Neural cell (in vitro differentiated cells): ENCODE results near the gene RGL4. TPM values are rescaled to one million over a fixed set of nuclear protein-coding genes. Genes with fewer than 3 reads are reported as not detected.

ENCODE experiments used
- H2AFZ ChIP-seq: fragments of 200-600, 300-800 bp; sonication (generic), shearing (Covaris generic); 2 replicates; pipeline ENCODE4 v1.6.0; 2014; ENCODE audit warnings: low read depth, mild to moderate bottlenecking, antibody characterized with exemption, low read length, moderate library complexity
- H3F3A ChIP-seq: fragments of 200-600 bp; shearing (Covaris generic); 2 replicates; pipeline ENCODE4 v1.6.1; 2016; ENCODE audit warnings: mild to moderate bottlenecking, moderate library complexity, mixed read lengths, antibody characterized with exemption, low read length; ENCODE audit not compliant: insufficient read depth, poor library complexity, severe bottlenecking
- H3K27ac ChIP-seq: fragments of 200-600, 300-800 bp; sonication (generic), shearing (Covaris generic); 2 replicates; pipeline ENCODE4 v1.5.1; 2014; ENCODE audit warnings: mild to moderate bottlenecking, low read length, moderate library complexity
- H3K27me3 ChIP-seq: fragments of 300-800, 200-600 bp; sonication (generic), shearing (Covaris generic); 2 replicates; pipeline ENCODE4 v1.6.0; 2014; ENCODE audit warnings: mild to moderate bottlenecking, low read depth, low read length, moderate library complexity; ENCODE audit not compliant: insufficient read depth
- H3K36me3 ChIP-seq: fragments of 300-800, 200-600 bp; sonication (generic), shearing (Covaris generic); 2 replicates; pipeline ENCODE4 v1.5.1; 2014; ENCODE audit warnings: mild to moderate bottlenecking, antibody characterized with exemption, low read length, moderate library complexity; ENCODE audit not compliant: insufficient read depth
- H3K4me2 ChIP-seq: fragments of 300-800, 200-600 bp; sonication (generic), shearing (Covaris generic); 2 replicates; pipeline ENCODE4 v1.6.0; 2014; ENCODE audit warnings: mild to moderate bottlenecking, low read length
- H3K4me3 ChIP-seq: fragments of 300-800, 200-600 bp; sonication (generic), shearing (Covaris generic); 2 replicates; pipeline ENCODE4 v1.5.1; 2014; ENCODE audit warnings: mild to moderate bottlenecking, low read length, moderate library complexity
- H3K79me2 ChIP-seq: fragments of 200-600 bp; shearing (Covaris generic); replicated peaks from 2 replicates; pipeline ENCODE4 v1.6.0; 2014; ENCODE audit warnings: mild to moderate bottlenecking, low read length, moderate library complexity; ENCODE audit not compliant: insufficient read depth
- H3K9ac ChIP-seq: fragments of 300-800, 200-600 bp; sonication (generic), shearing (Covaris generic); 2 replicates; pipeline ENCODE4 v1.6.1; 2016; ENCODE audit warnings: mild to moderate bottlenecking, low read length, mixed read lengths
- H3K9me2 ChIP-seq: fragments of 200-600 bp; shearing (Covaris generic); 2 replicates; pipeline ENCODE4 v1.6.1; 2016; ENCODE audit warnings: mild to moderate bottlenecking, low read length, mixed read lengths; ENCODE audit not compliant: insufficient read depth
- H3K9me3 ChIP-seq: fragments of 200-600, 300-800 bp; sonication (generic), shearing (Covaris generic); 2 replicates; pipeline ENCODE4 v1.6.1; 2016; ENCODE audit warnings: mild to moderate bottlenecking, mixed run types, low read length, moderate library complexity, mixed read lengths
- H4K20me1 ChIP-seq: fragments of 200-600 bp; shearing (Covaris generic); 2 replicates; pipeline ENCODE4 v1.6.1; 2016; ENCODE audit warnings: mild to moderate bottlenecking, mixed run types; ENCODE audit not compliant: insufficient read depth
- EP300 ChIP-seq: fragments of 450-650 bp; conservative IDR thresholded peaks from 2 replicates; pipeline ENCODE4 v1.6.1; 2014; ENCODE audit warnings: antibody characterized with exemption, mild to moderate bottlenecking, moderate library complexity; ENCODE audit not compliant: poor library complexity, severe bottlenecking
- EZH2 ChIP-seq: fragments of 200-600, 300-800 bp; shearing (Covaris generic), sonication (generic); IDR thresholded peaks from 2 replicates; pipeline ENCODE4 v1.6.1; 2014; ENCODE audit warnings: antibody characterized with exemption, low read length, borderline replicate concordance, mild to moderate bottlenecking; ENCODE audit not compliant: insufficient read depth, poor library complexity, severe bottlenecking
- MXI1 ChIP-seq: fragments of 450-650 bp; conservative IDR thresholded peaks from 2 replicates; pipeline ENCODE4 v1.6.1; 2014; ENCODE audit warnings: antibody characterized with exemption, mild to moderate bottlenecking; ENCODE audit not compliant: poor library complexity, severe bottlenecking
- POLR2AphosphoS5 ChIP-seq: IDR thresholded peaks from 2 replicates; pipeline ENCODE4 v1.6.1; 2012
- RAD21 ChIP-seq: fragments of 450-650 bp; conservative IDR thresholded peaks from 2 replicates; pipeline ENCODE4 v1.6.1; 2014; ENCODE audit warnings: antibody characterized with exemption, mild to moderate bottlenecking, moderate library complexity
- SMC3 ChIP-seq: fragments of 450-650 bp; conservative IDR thresholded peaks from 2 replicates; pipeline ENCODE4 v1.6.1; 2014; ENCODE audit warnings: antibody characterized with exemption, mild to moderate bottlenecking, moderate library complexity; ENCODE audit not compliant: poor library complexity
- TAF1 ChIP-seq: IDR thresholded peaks from 2 replicates; pipeline ENCODE4 v1.6.1; 2012; ENCODE audit warnings: low read depth
- polyA plus RNA-seq: library from polyadenylated mRNA; depleted of rRNA; stranded (reverse); fragments of >200 nt; gene quantifications from 2 replicates; pipeline ENCODE4 v1.2.3, GENCODE V29; 2014
- TF ChIP-seq, protein P1 (sequence below): IDR thresholded peaks from 2 replicates; pipeline ENCODE4 v1.6.1; 2012; ENCODE audit warnings: borderline replicate concordance
- TF ChIP-seq, protein P2 (sequence below): fragments of 450-650 bp; IDR thresholded peaks from 2 replicates; pipeline ENCODE4 v1.5.1; 2014; ENCODE audit warnings: antibody characterized with exemption, mild to moderate bottlenecking, moderate library complexity; ENCODE audit not compliant: poor library complexity, severe bottlenecking

Gene RGL4
- polyA plus RNA-seq, 1 donor from 2014 or later = not detected

DNA sequence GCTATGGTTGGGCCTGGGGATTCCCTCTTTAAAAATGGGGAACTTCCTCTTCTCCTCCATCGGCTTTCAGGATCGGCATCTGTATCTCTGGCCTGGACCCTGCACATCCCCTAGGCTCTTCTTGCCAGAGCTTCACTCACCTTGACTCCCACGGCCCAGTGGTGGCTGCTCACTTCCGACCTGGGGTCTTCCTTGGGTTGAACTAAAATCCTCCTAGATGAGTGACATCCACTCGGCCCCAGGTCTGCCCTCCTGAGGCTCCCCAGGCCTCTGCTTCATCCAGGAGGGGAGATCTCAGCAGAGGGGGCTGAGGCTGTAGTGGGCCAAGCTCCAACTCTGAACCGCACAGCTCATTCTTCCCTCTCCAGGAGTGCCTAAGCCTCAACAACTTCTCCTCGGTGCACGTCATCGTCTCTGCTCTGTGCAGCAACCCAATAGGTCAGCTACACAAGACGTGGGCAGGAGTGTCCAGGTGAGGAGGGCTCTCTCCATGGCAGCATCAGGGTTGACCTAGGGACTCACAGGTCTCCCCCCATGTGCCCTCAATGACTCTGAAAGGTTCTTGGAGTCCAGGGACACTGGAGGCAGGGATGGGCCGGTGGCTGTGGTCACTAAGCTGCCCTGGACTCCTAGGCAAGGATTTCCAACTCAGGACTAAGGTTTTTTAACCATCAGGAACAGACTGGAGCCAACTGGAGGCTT, 3.3 kb downstream of the RGL4 start:
- Histone ChIP-seq H3K9me2 (no peaks in the 10 kb centered on the region), H3K27me3 (no peaks in the 10 kb centered on the region), H3K27ac (no peak overlapping the region), H3K79me2 (no peaks in the 10 kb centered on the region), H3K9me3 (no peaks in the 10 kb centered on the region), H2AFZ (no peak overlapping the region), H3K9ac (no peak overlapping the region), H3F3A (no peaks in the 10 kb centered on the region), H4K20me1 (no peaks in the 10 kb centered on the region), H3K4me3 (no peak overlapping the region), H3K36me3 (peaks cover 4% of the 10 kb centered on the region), H3K4me2 (no peak overlapping the region)
- TF ChIP-seq POLR2AphosphoS5 (no peak), TAF1 (no peak), EZH2 (no peak), RAD21 (no peak), MXI1 (no peak), EP300 (no peak)
- TF ChIP-seq, protein P1, sequence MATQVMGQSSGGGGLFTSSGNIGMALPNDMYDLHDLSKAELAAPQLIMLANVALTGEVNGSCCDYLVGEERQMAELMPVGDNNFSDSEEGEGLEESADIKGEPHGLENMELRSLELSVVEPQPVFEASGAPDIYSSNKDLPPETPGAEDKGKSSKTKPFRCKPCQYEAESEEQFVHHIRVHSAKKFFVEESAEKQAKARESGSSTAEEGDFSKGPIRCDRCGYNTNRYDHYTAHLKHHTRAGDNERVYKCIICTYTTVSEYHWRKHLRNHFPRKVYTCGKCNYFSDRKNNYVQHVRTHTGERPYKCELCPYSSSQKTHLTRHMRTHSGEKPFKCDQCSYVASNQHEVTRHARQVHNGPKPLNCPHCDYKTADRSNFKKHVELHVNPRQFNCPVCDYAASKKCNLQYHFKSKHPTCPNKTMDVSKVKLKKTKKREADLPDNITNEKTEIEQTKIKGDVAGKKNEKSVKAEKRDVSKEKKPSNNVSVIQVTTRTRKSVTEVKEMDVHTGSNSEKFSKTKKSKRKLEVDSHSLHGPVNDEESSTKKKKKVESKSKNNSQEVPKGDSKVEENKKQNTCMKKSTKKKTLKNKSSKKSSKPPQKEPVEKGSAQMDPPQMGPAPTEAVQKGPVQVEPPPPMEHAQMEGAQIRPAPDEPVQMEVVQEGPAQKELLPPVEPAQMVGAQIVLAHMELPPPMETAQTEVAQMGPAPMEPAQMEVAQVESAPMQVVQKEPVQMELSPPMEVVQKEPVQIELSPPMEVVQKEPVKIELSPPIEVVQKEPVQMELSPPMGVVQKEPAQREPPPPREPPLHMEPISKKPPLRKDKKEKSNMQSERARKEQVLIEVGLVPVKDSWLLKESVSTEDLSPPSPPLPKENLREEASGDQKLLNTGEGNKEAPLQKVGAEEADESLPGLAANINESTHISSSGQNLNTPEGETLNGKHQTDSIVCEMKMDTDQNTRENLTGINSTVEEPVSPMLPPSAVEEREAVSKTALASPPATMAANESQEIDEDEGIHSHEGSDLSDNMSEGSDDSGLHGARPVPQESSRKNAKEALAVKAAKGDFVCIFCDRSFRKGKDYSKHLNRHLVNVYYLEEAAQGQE = no peak

- Histone ChIP-seq H3K79me2 (no peaks in the 10 kb centered on the region), H3K9ac (no peak overlapping the region), H3K9me2 (no peaks in the 10 kb centered on the region), H3K9me3 (no peaks in the 10 kb centered on the region), H3F3A (no peaks in the 10 kb centered on the region), H2AFZ (no peak overlapping the region), H3K4me2 (no peak overlapping the region), H3K27me3 (no peaks in the 10 kb centered on the region), H3K36me3 (peaks cover 4% of the 10 kb centered on the region), H3K27ac (no peak overlapping the region), H3K4me3 (no peak overlapping the region), H4K20me1 (no peaks in the 10 kb centered on the region)
- TF ChIP-seq MXI1 (no peak), EZH2 (no peak), TAF1 (no peak), SMC3 (no peak)
- TF ChIP-seq, protein P2, sequence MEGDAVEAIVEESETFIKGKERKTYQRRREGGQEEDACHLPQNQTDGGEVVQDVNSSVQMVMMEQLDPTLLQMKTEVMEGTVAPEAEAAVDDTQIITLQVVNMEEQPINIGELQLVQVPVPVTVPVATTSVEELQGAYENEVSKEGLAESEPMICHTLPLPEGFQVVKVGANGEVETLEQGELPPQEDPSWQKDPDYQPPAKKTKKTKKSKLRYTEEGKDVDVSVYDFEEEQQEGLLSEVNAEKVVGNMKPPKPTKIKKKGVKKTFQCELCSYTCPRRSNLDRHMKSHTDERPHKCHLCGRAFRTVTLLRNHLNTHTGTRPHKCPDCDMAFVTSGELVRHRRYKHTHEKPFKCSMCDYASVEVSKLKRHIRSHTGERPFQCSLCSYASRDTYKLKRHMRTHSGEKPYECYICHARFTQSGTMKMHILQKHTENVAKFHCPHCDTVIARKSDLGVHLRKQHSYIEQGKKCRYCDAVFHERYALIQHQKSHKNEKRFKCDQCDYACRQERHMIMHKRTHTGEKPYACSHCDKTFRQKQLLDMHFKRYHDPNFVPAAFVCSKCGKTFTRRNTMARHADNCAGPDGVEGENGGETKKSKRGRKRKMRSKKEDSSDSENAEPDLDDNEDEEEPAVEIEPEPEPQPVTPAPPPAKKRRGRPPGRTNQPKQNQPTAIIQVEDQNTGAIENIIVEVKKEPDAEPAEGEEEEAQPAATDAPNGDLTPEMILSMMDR = no peak
These were observed 4.3 kb downstream of the RGL4 start for GRCh38 chr22:23695141-23695540.
